Chondrocyte (in vitro differentiated cells): Measurements from ENCODE around the gene POPDC3. TPM values are rescaled to one million over a fixed set of nuclear protein-coding genes. Genes with fewer than 3 reads are reported as not detected.
"Not testable (repeated sequence)": the region's sequence is repeated elsewhere in the genome, so short reads cannot be mapped to it uniquely, and the experiment has no call there.

Experiments
- DNase-seq: peaks from one replicate; pipeline ENCODE4 v3.0.0; 2021; ENCODE audit warnings: mixed read lengths, low spot score
- H3K27ac Mint-ChIP-seq: one replicate; pipeline ENCODE4 v1.8.0; 2021; ENCODE audit warnings: mild to moderate bottlenecking, moderate library complexity, mixed read lengths; ENCODE audit not compliant: unreplicated experiment
- H3K27me3 Mint-ChIP-seq: 2 replicates; pipeline ENCODE4 v1.8.0; 2021; ENCODE audit warnings: low read depth, mixed read lengths
- H3K36me3 Mint-ChIP-seq: 2 replicates; pipeline ENCODE4 v1.8.0; 2021; ENCODE audit warnings: low read depth, mixed read lengths
- H3K4me1 Mint-ChIP-seq: 2 replicates; pipeline ENCODE4 v1.8.0; 2021; ENCODE audit warnings: low read depth, mild to moderate bottlenecking, mixed read lengths
- H3K4me3 Mint-ChIP-seq: one replicate; pipeline ENCODE4 v1.8.0; 2021; ENCODE audit warnings: mild to moderate bottlenecking, moderate library complexity, mixed read lengths; ENCODE audit not compliant: unreplicated experiment
- H3K9me3 Mint-ChIP-seq: 2 replicates; pipeline ENCODE4 v1.8.0; 2021; ENCODE audit warnings: low read depth, mixed read lengths
- CTCF ChIP-seq: fragments of 200-600 bp; sonication (generic); IDR thresholded peaks from 2 replicates; pipeline ENCODE4 v1.5.0; 2021; ENCODE audit warnings: antibody characterized with exemption, mild to moderate bottlenecking, moderate library complexity
- total RNA-seq: library from RNA; stranded (reverse); gene quantifications from 3 replicates; pipeline ENCODE4 v1.2.1, GENCODE V29; 2021

POPDC3 gene
- total RNA-seq, 1 donor from 2014 or later, result 2.6 TPM

DNA sequence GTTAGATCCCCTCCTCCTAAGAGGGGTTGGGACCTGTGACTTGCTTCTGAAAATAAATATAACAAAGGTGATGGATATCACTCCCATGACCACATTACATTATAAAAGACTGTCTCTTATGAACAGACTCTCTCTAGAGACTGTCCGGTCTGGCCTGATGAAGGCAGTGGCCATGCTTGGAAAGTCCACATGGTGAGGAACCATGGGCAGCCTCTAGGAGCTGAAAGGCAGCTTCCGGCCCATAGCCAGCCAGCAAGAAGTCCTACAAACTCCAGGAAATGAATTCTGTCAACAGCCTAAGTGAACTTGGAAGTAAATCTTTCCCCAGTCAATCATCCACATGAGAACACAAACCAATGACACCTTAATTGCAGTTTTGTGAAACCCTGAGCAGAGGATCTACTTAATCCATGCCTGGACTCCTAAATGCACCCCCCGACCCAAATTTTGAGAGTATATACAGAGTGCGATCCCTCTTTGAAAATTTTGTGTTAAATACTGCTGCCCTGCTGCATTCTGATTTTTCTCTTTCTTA is 2.2 kb upstream of the POPDC3 start:
- peaks cover 26% of the 10 kb centered on the region for H3K4me1 Mint-ChIP-seq
- no peak for TF ChIP-seq CTCF
- H3K27me3 Mint-ChIP-seq, result no peaks in the 10 kb centered on the region
- no peak overlapping the region for H3K27ac Mint-ChIP-seq
- H3K4me3 Mint-ChIP-seq, result no peak overlapping the region
- DNase-seq, result no peak
- no peaks in the 10 kb centered on the region for H3K36me3 Mint-ChIP-seq
- H3K9me3 Mint-ChIP-seq, result no peaks in the 10 kb centered on the region

DNA sequence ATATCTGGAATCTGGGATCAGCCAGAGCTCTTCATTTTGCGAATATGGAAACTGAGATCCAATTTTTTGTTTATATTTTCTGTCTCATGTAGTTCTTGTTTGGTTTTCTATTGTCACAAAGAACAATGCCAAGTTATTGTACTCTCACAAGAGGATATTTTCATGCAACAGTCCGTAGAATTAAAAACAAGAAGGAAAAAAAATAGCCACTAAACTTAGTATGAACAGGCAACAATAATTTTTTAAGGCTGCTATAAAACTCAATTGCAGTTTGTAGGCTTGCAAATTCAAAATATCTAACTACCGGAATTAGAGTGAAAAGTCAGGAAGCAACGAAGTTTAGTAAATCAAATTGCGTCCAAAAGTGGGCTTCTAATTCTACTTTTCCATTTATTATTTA is 1.2 kb downstream of the POPDC3 start:
- Mint-ChIP-seq H3K27ac (peak overlapping the region; percentile 54), H3K4me1 (peaks cover 19% of the 10 kb centered on the region), H3K9me3 (no peaks in the 10 kb centered on the region), H3K36me3 (no peaks in the 10 kb centered on the region), H3K4me3 (peak overlapping the region; percentile 11), H3K27me3 (no peaks in the 10 kb centered on the region)
- no peak for DNase-seq
- no peak for TF ChIP-seq CTCF

DNA sequence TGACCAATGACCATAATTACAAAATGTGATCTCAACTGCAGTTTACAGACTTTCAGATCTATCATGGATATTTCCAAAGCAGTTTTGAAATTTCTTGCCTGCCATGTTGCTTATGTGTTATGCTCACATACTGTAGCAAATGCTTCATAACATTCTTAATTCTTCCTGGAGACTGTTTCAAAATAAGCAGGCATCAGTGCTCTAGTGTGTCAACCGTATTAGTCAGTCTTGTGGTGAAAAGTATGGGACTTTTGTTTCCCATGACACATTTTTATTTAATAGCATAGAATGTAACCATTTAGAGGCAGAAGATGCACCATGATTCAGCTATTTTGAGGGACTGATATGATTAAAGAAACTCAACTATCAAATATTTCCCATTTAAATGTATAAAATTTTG is 1.7 kb downstream of the POPDC3 start:
- Mint-ChIP-seq H3K9me3 (no peaks in the 10 kb centered on the region), H3K27ac (peak overlapping the region; percentile 54), H3K36me3 (no peaks in the 10 kb centered on the region), H3K4me1 (peaks cover 19% of the 10 kb centered on the region), H3K27me3 (no peaks in the 10 kb centered on the region), H3K4me3 (no peak overlapping the region)
- no peak for TF ChIP-seq CTCF
- no peak for DNase-seq

- Mint-ChIP-seq H3K27ac (no peak overlapping the region), H3K9me3 (no peaks in the 10 kb centered on the region), H3K4me3 (no peak overlapping the region), H3K36me3 (no peaks in the 10 kb centered on the region), H3K27me3 (no peaks in the 10 kb centered on the region), H3K4me1 (peaks cover 19% of the 10 kb centered on the region)
- no peak for TF ChIP-seq CTCF
- no peak for DNase-seq
Observed at GRCh38 chr6:105177556-105177955, 2.3 kb downstream of the POPDC3 start.

DNA sequence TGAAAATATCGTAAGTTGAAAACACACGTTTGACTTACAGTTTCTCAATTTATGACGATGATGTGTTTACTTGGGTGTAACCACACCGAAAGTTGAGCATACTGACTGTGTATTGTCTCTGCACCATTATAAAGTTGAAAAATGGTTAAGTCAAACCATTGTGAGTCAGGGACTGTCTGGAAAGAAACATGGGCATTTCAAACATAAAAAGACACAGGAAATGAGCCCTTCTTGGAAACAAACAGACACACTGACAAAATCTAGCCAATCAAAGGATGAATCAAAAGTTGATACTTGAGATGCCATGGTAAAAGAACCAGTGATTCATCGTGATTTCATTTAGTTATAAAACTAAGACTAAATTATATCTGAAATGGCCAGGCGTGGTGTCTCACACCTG is 5.3 kb downstream of the POPDC3 start:
- H3K4me1 Mint-ChIP-seq, result peaks cover 14% of the 10 kb centered on the region
- H3K36me3 Mint-ChIP-seq, result no peaks in the 10 kb centered on the region
- H3K27ac Mint-ChIP-seq, result no peak overlapping the region
- DNase-seq, result no peak
- no peak overlapping the region for H3K4me3 Mint-ChIP-seq
- no peaks in the 10 kb centered on the region for H3K27me3 Mint-ChIP-seq
- TF ChIP-seq CTCF, result no peak
- no peaks in the 10 kb centered on the region for H3K9me3 Mint-ChIP-seq

DNA sequence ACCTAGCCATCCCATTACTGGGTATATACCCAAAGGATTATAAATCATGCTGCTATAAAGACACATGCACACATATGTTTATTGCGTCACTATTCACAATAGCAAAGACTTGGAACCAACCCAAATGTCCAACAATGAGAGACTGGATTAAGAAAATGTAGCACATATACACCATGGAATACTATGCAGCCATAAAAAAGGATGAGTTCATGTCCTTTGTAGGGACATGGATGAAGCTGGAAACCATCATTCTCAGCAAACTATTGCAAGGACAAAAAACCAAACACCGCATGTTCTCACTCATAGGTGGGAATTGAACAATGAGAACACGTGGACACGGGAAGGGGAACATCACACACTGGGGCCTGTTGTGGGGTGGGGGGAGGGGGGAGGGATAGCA is 7.3 kb downstream of the POPDC3 start:
- H3K4me1 Mint-ChIP-seq, H3K4me3 Mint-ChIP-seq, H3K36me3 Mint-ChIP-seq, H3K9me3 Mint-ChIP-seq, H3K27ac Mint-ChIP-seq, H3K27me3 Mint-ChIP-seq, DNase-seq: not testable (repeated sequence)
